Measurements from ENCODE around the gene C3orf52. TPM values are rescaled to one million over a fixed set of nuclear protein-coding genes. Genes with fewer than 3 reads are reported as not detected.

Gene C3orf52
- total RNA-seq, 2 donors from 2014 or later = 8.8 to 19.6 TPM

DNA sequence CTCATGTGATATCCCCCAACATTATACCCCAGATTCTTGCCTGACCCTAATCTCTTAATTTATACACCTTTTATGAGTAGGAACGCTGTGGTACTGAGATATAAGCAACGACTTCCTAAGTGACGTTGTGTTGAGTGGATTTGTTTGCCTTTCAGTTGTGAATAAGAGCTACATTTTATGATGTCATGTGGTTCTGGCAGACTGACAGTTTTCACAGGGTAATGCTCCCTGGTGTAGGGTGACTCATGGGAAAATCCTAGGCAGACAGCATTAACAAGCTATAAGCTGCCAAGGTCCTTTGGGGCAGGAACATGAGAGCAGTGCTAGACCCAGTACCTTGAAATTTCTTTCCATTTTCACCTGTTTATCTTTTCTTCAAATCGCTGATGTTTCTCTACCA is 11.2 kb downstream of the C3orf52 start:
- Histone ChIP-seq H3K4me1 (ENCODE audit: control insufficient read depth in 1 of 2, low read depth in 2 of 2) (peaks cover 9 to 16% of the 10 kb centered on the region in 2 donors), H3K27me3 (replicated peaks; ENCODE audit: insufficient read depth) (no peaks in the 10 kb centered on the region), H3K36me3 (no peaks in the 10 kb centered on the region), H3K27ac (peak overlapping the region in 1 of 2 donors; percentile 33), H3K9me3 (no peaks in the 10 kb centered on the region), H3K4me3 (no peak overlapping the region)
- TF ChIP-seq CTCF (IDR thresholded peaks at IDR 0.05) = no peak
- DNase-seq (ENCODE audit: low spot score) (peak; percentile 47), ATAC-seq (ENCODE audit: insufficient number of reproducible peaks, low FRiP score, low read depth) (peak; percentile 97)

DNA sequence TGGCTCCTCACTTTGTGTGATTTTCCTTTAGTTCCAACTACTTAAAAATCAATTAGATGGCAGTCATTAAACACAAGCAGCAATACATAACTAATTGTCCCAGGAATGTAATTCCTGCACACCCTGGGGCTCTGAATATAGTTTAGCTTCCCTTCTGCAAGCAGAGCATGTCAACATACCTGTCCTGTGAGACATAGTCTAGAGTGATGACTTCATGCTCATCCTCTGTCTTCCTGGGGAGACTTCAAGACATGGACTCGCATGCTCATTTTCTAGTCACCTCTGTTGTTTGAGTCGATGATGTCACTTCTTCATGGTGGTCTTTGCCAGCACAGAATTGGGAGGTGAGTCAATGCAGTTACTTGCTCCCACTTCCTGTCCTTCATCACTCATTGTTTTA is 15.7 kb downstream of the C3orf52 start:
- no peak overlapping the region for H3K27ac ChIP-seq
- ATAC-seq (ENCODE audit: insufficient number of reproducible peaks, low FRiP score, low read depth) (no peak), DNase-seq (ENCODE audit: low spot score) (no peak)
- no peak for TF ChIP-seq CTCF (IDR thresholded peaks at IDR 0.05)
- no peak overlapping the region for H3K4me3 ChIP-seq
- peaks cover 7 to 16% of the 10 kb centered on the region in 2 donors for H3K4me1 ChIP-seq (ENCODE audit: control insufficient read depth in 1 of 2, low read depth in 2 of 2)
- no peaks in the 10 kb centered on the region for H3K36me3 ChIP-seq
- H3K27me3 ChIP-seq (replicated peaks; ENCODE audit: insufficient read depth) = no peaks in the 10 kb centered on the region
- H3K9me3 ChIP-seq = no peaks in the 10 kb centered on the region

GRCh38 chr3:112104774-112105173 is 18.6 kb downstream of the C3orf52 start:
- DNase-seq (ENCODE audit: low spot score) (no peak), ATAC-seq (ENCODE audit: insufficient number of reproducible peaks, low FRiP score, low read depth) (no peak)
- Histone ChIP-seq H3K27ac (no peak overlapping the region), H3K36me3 (no peaks in the 10 kb centered on the region), H3K9me3 (no peaks in the 10 kb centered on the region), H3K4me1 (ENCODE audit: control insufficient read depth in 1 of 2, low read depth in 2 of 2) (no peaks in the 10 kb centered on the region), H3K27me3 (replicated peaks; ENCODE audit: insufficient read depth) (no peaks in the 10 kb centered on the region), H3K4me3 (no peak overlapping the region)
- no peak for TF ChIP-seq CTCF (IDR thresholded peaks at IDR 0.05)

GRCh38 chr3:112109322-112109721 is 23.1 kb downstream of the C3orf52 start:
- Histone ChIP-seq H3K9me3 (no peaks in the 10 kb centered on the region), H3K27ac (no peak overlapping the region), H3K4me1 (ENCODE audit: control insufficient read depth in 1 of 2, low read depth in 2 of 2) (no peaks in the 10 kb centered on the region), H3K4me3 (no peak overlapping the region), H3K27me3 (replicated peaks; ENCODE audit: insufficient read depth) (no peaks in the 10 kb centered on the region), H3K36me3 (no peaks in the 10 kb centered on the region)
- no peak for DNase-seq (ENCODE audit: low spot score)
- TF ChIP-seq CTCF (IDR thresholded peaks at IDR 0.05) = no peak
- ATAC-seq (ENCODE audit: insufficient number of reproducible peaks, low FRiP score, low read depth) = no peak

GRCh38 chr3:112111785-112112402 is 25.7 kb downstream of the C3orf52 start:
- H3K9me3 ChIP-seq = no peaks in the 10 kb centered on the region
- DNase-seq (ENCODE audit: low spot score) (no peak), ATAC-seq (ENCODE audit: insufficient number of reproducible peaks, low FRiP score, low read depth) (no peak)
- no peaks in the 10 kb centered on the region for H3K27me3 ChIP-seq (replicated peaks; ENCODE audit: insufficient read depth)
- no peak overlapping the region for H3K27ac ChIP-seq
- no peaks in the 10 kb centered on the region for H3K4me1 ChIP-seq (ENCODE audit: control insufficient read depth in 1 of 2, low read depth in 2 of 2)
- H3K4me3 ChIP-seq = no peak overlapping the region
- no peaks in the 10 kb centered on the region for H3K36me3 ChIP-seq
- TF ChIP-seq CTCF (IDR thresholded peaks at IDR 0.05) = no peak
